ENCODE data around the gene AAK1.
"Not testable (repeated sequence)": the region's sequence is repeated elsewhere in the genome, so short reads cannot be mapped to it uniquely, and the experiment has no call there.

The AAK1 gene

DNA sequence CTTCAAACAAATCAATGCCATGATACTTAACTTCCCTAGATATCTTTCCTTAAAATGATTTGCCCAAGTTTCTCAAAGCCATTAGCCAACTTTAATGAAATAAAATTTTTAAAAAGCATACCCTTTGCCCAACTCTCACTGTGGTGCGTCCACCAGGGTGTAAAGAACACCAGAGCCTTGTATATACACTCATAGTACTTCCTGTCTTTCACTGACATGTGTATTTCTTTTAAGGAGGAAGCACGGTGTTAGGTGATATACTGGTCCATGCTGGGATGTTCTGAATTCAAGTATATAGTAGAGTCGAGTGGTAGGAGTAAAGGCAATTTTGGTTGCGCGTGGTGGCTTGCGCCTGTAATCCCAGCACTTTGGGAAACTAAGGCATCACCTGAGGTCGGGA lies 22.7 kb downstream of the AAK1 start:
- H3K4me3 ChIP-seq (ENCODE audit: low read length) = no peak overlapping the region
- peaks cover 11% of the 10 kb centered on the region for H3K4me1 ChIP-seq (ENCODE audit: control insufficient read depth, insufficient read depth, low read length)
- no peak overlapping the region for H3K9ac ChIP-seq (ENCODE audit: low read length)

DNA sequence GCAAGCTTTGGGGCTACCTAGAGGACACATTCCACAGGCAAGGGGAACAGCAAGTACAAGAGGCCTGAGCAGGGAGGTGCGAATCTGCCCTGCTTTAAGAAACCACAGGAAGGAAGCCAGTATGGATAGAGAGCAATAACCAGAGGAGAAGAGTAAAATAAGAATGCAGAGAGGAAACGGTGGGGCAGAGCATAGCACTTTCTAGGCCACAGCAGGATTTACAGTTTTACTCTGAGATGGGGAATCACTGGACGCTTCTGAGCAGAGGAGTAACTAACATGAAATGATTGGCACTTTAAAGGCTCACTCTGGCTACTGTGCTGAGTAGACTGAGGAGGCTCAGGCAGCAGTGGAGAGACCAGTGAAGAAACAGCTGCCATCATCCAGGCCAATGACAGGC lies 23.8 kb downstream of the AAK1 start:
- Histone ChIP-seq H3K4me1 (ENCODE audit: control insufficient read depth, insufficient read depth, low read length) (peaks cover 11% of the 10 kb centered on the region), H3K27ac (ENCODE audit: low read depth, low read length) (no peak overlapping the region)

More for the DNA sequence above, 22.7 kb downstream of the AAK1 start:
- Histone ChIP-seq H3K36me3 (ENCODE audit: control insufficient read depth, insufficient read depth, low read length) (no peaks in the 10 kb centered on the region), H3K27me3 (ENCODE audit: control insufficient read depth, insufficient read depth, low read length) (no peaks in the 10 kb centered on the region), H3K27ac (ENCODE audit: low read depth, low read length) (no peak overlapping the region)

DNA sequence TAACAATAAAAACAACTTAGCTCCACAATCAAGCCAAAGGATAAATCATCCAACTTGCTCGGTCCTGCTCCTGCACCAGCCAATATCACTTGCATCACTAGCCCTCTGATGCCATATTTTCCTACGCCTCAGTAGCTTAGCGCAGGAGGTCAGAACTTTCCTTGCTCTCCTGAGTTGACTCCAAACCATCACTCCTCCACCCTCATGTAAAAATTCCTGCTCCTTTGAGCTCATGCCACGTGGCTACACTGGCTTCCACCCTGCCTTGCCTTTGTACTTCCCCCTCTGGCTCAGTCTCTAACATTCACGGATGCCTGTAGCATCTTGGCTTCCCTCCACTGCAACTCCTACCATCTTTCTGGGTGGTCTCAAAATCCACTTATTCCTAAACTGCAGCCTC lies 25.2 kb downstream of the AAK1 start:
- Histone ChIP-seq H3K27ac (ENCODE audit: low read depth, low read length) (no peak overlapping the region), H3K4me3 (ENCODE audit: low read length) (no peak overlapping the region), H3K4me1 (ENCODE audit: control insufficient read depth, insufficient read depth, low read length) (peaks cover 11% of the 10 kb centered on the region), H3K36me3 (ENCODE audit: control insufficient read depth, insufficient read depth, low read length) (no peaks in the 10 kb centered on the region), H3K9ac (ENCODE audit: low read length) (no peak overlapping the region), H3K27me3 (ENCODE audit: control insufficient read depth, insufficient read depth, low read length) (no peaks in the 10 kb centered on the region)

More for the DNA sequence above, 23.8 kb downstream of the AAK1 start:
- H3K27me3 ChIP-seq (ENCODE audit: control insufficient read depth, insufficient read depth, low read length) = no peaks in the 10 kb centered on the region
- H3K9ac ChIP-seq (ENCODE audit: low read length) = no peak overlapping the region
- no peak overlapping the region for H3K4me3 ChIP-seq (ENCODE audit: low read length)
- H3K36me3 ChIP-seq (ENCODE audit: control insufficient read depth, insufficient read depth, low read length) = no peaks in the 10 kb centered on the region

DNA sequence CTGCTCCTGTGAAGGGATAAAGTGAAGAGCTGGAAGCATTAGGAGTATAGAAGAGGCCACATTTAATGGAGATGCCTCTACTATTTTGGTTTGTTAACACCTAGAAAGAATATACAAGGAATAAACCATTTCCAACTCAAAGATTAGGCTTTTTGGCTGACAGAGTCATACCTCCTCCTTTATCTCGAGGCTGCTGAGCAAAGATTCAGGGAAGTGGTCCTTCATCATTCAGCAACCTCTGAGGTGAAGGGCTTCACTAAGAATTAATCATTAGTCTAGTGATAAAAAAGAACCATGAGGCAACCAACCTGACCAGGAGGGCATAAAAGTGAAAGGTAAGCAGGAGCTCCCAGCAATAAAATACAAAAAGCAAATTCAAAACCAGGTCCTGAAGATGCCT lies 25.8 kb downstream of the AAK1 start:
- peaks cover 11% of the 10 kb centered on the region for H3K4me1 ChIP-seq (ENCODE audit: control insufficient read depth, insufficient read depth, low read length)
- H3K27me3 ChIP-seq (ENCODE audit: control insufficient read depth, insufficient read depth, low read length) = no peaks in the 10 kb centered on the region
- H3K27ac ChIP-seq (ENCODE audit: low read depth, low read length) = no peak overlapping the region

DNA sequence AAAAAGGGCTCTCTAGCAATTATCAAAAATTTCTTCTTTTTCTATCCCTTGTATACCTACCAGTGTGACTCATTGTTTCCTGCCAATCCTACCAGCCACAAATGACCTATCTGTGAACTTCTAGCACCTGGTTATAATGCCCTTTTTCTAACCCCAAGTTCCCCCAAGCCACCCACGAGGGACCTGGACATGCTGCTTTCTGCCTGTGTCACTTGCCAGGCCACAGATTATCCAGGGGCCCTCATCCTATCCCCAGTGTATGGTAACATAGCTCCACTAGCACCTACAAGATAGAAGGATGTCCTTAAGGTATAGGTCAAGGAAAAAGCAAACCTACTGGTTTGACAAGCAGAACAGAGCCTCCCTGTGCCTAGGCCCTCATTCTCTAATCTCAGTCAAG lies 26.8 kb downstream of the AAK1 start:
- no peak overlapping the region for H3K27ac ChIP-seq (ENCODE audit: low read depth, low read length)
- H3K4me1 ChIP-seq (ENCODE audit: control insufficient read depth, insufficient read depth, low read length) = peaks cover 11% of the 10 kb centered on the region
- H3K4me3 ChIP-seq (ENCODE audit: low read length) = no peak overlapping the region
- H3K27me3 ChIP-seq (ENCODE audit: control insufficient read depth, insufficient read depth, low read length) = no peaks in the 10 kb centered on the region
- no peaks in the 10 kb centered on the region for H3K36me3 ChIP-seq (ENCODE audit: control insufficient read depth, insufficient read depth, low read length)
- H3K9ac ChIP-seq (ENCODE audit: low read length) = no peak overlapping the region

More for the DNA sequence above, 25.8 kb downstream of the AAK1 start:
- H3K4me3 ChIP-seq (ENCODE audit: low read length) = no peak overlapping the region
- no peak overlapping the region for H3K9ac ChIP-seq (ENCODE audit: low read length)
- H3K36me3 ChIP-seq (ENCODE audit: control insufficient read depth, insufficient read depth, low read length) = no peaks in the 10 kb centered on the region

DNA sequence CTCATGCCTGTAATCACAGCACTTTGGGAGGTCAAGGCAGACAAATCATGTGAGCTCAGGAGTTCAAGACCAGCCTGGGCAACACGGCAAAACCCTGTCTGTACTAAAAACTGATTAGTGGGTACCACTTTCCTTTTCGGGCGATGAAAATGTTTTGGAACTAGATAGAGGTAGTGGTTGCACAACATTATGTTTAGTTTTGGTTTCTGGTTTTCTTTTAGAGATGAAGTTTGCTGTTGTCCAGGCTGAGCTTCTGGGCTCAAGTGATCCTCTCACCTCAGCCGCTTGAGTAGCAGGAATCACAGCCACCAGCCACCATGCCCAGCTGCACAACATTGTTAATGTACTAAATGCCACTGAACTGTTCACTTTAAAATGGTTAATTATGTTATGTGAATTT lies 27.6 kb downstream of the AAK1 start:
- Histone ChIP-seq H3K27me3 (ENCODE audit: control insufficient read depth, insufficient read depth, low read length) (no peaks in the 10 kb centered on the region), H3K36me3 (ENCODE audit: control insufficient read depth, insufficient read depth, low read length) (no peaks in the 10 kb centered on the region), H3K4me3 (ENCODE audit: low read length) (no peak overlapping the region), H3K9ac (ENCODE audit: low read length) (no peak overlapping the region), H3K27ac (ENCODE audit: low read depth, low read length) (no peak overlapping the region), H3K4me1 (ENCODE audit: control insufficient read depth, insufficient read depth, low read length) (peaks cover 11% of the 10 kb centered on the region)

DNA sequence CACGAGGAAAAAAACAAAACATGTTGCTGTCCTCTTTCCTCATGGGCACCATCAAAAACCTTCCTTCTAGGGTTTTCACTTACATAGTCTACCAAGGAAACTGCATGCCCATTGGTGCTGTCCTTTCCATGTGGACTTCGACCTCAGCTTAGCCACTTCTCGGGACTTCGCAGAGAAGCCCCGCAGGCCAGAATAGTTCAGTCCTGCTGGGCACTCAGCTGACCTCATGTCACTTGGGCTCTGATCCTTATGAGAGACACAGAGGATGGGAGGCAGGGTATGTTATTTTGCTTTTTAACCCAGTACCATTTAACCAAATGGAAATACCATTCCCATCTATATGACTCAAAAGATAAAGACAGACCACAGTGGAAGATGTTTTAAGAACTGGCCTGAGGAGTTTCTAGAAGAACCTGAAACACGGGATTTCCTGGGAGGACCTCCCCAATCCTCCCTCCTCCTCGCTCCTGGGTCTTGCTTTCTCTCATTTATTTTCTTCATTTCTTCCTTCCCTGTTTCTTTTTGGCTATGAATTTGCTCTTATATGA lies 28.4 kb downstream of the AAK1 start:
- Histone ChIP-seq H3K36me3 (ENCODE audit: control insufficient read depth, insufficient read depth, low read length) (no peaks in the 10 kb centered on the region), H3K4me1 (ENCODE audit: control insufficient read depth, insufficient read depth, low read length) (peaks cover 10% of the 10 kb centered on the region), H3K27ac (ENCODE audit: low read depth, low read length) (no peak overlapping the region), H3K9ac (ENCODE audit: low read length) (no peak overlapping the region), H3K27me3 (ENCODE audit: control insufficient read depth, insufficient read depth, low read length) (no peaks in the 10 kb centered on the region), H3K4me3 (ENCODE audit: low read length) (no peak overlapping the region)

DNA sequence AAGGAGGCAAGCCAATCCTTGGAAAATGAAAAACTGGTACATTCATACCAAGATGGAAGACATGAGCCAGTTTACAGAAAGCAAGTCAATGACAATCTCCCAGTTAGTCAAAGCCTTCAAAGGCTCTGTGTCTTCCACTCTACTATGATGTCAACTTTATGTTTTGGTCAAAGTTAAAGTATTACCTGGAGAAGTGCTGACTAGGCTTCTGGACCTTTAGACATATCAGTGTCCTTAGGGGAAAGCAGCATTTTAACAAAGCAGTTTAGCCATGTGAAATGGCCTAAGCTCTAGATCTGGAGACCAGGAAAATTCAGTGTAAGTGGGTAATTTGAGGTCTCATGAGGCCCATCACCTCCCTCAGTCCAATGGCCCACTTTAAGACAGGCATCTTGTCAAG lies 30.8 kb downstream of the AAK1 start:
- H3K4me1 ChIP-seq (ENCODE audit: control insufficient read depth, insufficient read depth, low read length) = no peaks in the 10 kb centered on the region
- no peaks in the 10 kb centered on the region for H3K27me3 ChIP-seq (ENCODE audit: control insufficient read depth, insufficient read depth, low read length)
- H3K27ac ChIP-seq (ENCODE audit: low read depth, low read length) = no peak overlapping the region
- no peak overlapping the region for H3K9ac ChIP-seq (ENCODE audit: low read length)
- no peak overlapping the region for H3K4me3 ChIP-seq (ENCODE audit: low read length)
- H3K36me3 ChIP-seq (ENCODE audit: control insufficient read depth, insufficient read depth, low read length) = no peaks in the 10 kb centered on the region

DNA sequence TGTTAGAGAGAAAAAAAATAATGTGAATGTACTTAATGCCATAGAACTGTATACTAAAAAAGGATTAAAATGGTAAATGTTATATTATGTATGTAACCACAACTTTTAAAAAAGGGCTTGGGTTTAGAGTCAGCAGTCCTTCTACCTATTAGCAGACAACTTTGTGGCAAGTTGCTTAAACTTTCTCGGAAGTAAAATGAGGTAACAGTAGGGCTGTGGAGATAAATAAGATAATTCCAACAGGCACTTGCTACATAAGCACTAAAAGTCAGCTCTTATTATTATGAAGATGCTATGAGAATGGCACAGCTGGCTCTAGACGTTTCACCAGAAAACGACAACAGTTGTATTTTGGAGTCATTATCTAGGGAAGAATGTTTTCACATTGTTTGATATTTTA lies 31.3 kb downstream of the AAK1 start:
- Histone ChIP-seq H3K27ac (ENCODE audit: low read depth, low read length) (no peak overlapping the region), H3K27me3 (ENCODE audit: control insufficient read depth, insufficient read depth, low read length) (no peaks in the 10 kb centered on the region), H3K4me3 (ENCODE audit: low read length) (no peak overlapping the region), H3K9ac (ENCODE audit: low read length) (no peak overlapping the region), H3K4me1 (ENCODE audit: control insufficient read depth, insufficient read depth, low read length) (no peaks in the 10 kb centered on the region), H3K36me3 (ENCODE audit: control insufficient read depth, insufficient read depth, low read length) (no peaks in the 10 kb centered on the region)

DNA sequence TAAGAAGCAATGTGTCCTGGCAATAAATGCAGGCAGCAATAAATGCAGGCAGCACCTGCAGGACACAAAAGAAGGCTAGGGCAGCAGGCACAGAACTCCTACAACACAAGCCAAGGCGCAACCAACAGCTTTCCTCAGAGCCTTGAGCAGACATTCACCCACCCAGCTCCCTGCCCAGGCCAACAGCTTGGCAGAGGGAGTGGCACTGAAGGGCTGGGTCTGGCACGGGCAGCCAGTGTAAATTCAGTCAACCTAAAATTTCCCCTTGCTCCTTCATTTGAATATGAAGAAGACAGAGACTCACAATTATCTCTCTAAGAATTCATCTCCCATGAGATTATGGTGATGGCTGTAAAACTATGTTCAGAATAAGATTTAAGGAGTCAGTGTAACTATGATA lies 35.4 kb downstream of the AAK1 start:
- Histone ChIP-seq H3K9ac (ENCODE audit: low read length) (no peak overlapping the region), H3K27me3 (ENCODE audit: control insufficient read depth, insufficient read depth, low read length) (no peaks in the 10 kb centered on the region), H3K27ac (ENCODE audit: low read depth, low read length) (no peak overlapping the region), H3K36me3 (ENCODE audit: control insufficient read depth, insufficient read depth, low read length) (no peaks in the 10 kb centered on the region), H3K4me3 (ENCODE audit: low read length) (no peak overlapping the region), H3K4me1 (ENCODE audit: control insufficient read depth, insufficient read depth, low read length) (no peaks in the 10 kb centered on the region)

DNA sequence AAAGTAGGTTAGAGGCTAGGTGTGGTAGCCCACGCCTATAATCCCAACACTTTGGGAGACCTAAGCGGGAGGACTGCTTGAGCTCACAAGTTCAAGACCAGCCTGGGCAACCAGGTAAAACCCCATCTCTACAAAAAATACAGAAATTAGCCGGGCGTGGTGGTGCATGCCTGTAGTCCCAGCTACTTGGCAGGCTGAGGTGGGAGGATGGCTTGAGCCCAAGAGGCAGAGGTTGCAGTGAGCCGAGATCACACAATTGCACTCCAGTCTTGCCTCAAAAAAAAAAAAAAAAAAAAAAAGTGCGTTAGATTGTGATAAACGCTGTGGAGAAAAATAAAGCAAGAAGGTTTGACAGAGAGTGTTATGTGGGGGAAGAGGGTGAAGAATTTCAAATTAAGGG lies 36.8 kb downstream of the AAK1 start:
- H3K27ac ChIP-seq (ENCODE audit: low read depth, low read length); H3K27me3 ChIP-seq (ENCODE audit: control insufficient read depth, insufficient read depth, low read length); H3K9ac ChIP-seq (ENCODE audit: low read length); H3K4me1 ChIP-seq (ENCODE audit: control insufficient read depth, insufficient read depth, low read length); H3K4me3 ChIP-seq (ENCODE audit: low read length); H3K36me3 ChIP-seq (ENCODE audit: control insufficient read depth, insufficient read depth, low read length): not testable (repeated sequence)

DNA sequence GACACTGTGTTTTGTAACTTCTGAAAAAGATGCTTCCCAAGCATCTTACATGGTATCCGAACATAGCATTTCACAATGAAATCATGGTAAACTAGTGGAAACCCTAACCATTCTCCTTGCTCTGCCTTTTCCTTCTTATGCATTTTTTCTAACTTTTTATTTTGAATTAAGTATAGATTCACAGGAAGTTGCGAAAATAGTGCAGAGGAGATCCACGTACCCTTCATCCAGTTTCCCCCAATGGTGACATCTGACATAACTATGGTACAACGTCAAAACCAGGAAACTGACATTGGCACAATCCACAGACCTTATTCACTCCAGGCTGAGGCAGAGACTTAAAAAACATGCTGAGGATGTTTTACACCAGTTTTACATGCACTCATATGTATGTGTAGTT lies 38.3 kb downstream of the AAK1 start:
- Histone ChIP-seq H3K36me3 (ENCODE audit: control insufficient read depth, insufficient read depth, low read length) (no peaks in the 10 kb centered on the region), H3K4me1 (ENCODE audit: control insufficient read depth, insufficient read depth, low read length) (no peaks in the 10 kb centered on the region), H3K4me3 (ENCODE audit: low read length) (no peak overlapping the region), H3K27me3 (ENCODE audit: control insufficient read depth, insufficient read depth, low read length) (no peaks in the 10 kb centered on the region), H3K9ac (ENCODE audit: low read length) (no peak overlapping the region), H3K27ac (ENCODE audit: low read depth, low read length) (no peak overlapping the region)

DNA sequence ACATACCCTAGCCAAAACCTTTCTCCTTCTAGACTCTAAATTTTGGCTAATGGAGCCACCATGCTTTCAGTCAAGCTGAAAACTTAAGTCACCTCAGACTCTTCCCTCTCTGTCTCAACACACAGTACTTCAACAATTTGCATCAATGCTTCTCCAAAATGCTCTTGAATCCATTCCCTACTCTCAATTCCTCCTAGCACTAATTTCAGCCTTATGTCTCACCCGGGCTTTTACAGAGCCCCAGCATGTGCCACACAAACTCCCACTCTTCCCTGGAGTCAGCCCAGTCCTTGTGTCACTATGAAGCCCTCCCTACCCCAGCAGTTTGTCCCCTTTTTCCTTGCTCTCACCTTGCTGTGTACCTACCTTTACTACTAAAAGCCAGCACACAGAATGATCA lies 38.7 kb downstream of the AAK1 start:
- no peaks in the 10 kb centered on the region for H3K36me3 ChIP-seq (ENCODE audit: control insufficient read depth, insufficient read depth, low read length)
- no peak overlapping the region for H3K4me3 ChIP-seq (ENCODE audit: low read length)
- H3K9ac ChIP-seq (ENCODE audit: low read length) = no peak overlapping the region
- no peaks in the 10 kb centered on the region for H3K4me1 ChIP-seq (ENCODE audit: control insufficient read depth, insufficient read depth, low read length)
- no peak overlapping the region for H3K27ac ChIP-seq (ENCODE audit: low read depth, low read length)
- H3K27me3 ChIP-seq (ENCODE audit: control insufficient read depth, insufficient read depth, low read length) = no peaks in the 10 kb centered on the region

Measured in rectal smooth muscle tissue (tissue), 1 donor.